ENCODE data around the gene VPS4A. TPM values are rescaled to one million over a fixed set of nuclear protein-coding genes. Genes with fewer than 3 reads are reported as not detected.
A peak's percentile ranks its signal among the peaks of the same experiment; 100 is the strongest.

The VPS4A gene
- total and polyA plus RNA-seq, 10 of the 15 experiments (the other 5 are each of a cell fraction or from before 2014, with no cell fraction given) = 5.2 to 36.3 (median 21.4) TPM

DNA sequence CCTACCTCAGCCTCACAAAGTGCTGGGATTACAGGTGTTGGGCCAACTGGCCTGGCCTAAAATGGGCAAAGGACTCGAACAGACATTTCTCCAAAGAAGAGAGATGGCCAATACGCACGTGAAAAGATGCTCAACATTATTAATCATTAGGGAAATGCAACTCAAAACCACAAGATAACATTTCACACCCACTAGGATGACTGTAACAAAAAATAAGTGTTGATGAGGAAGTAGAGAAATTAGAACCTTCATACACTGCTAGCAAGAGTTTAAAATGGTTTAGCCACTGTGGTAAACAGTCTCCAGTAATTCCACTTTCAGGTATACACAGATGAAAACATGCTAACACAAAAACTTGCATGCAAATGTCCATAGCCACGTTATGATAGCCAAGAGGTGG, 34.8 kb downstream of the VPS4A start (continued):
- TF ChIP-seq, protein P1, sequence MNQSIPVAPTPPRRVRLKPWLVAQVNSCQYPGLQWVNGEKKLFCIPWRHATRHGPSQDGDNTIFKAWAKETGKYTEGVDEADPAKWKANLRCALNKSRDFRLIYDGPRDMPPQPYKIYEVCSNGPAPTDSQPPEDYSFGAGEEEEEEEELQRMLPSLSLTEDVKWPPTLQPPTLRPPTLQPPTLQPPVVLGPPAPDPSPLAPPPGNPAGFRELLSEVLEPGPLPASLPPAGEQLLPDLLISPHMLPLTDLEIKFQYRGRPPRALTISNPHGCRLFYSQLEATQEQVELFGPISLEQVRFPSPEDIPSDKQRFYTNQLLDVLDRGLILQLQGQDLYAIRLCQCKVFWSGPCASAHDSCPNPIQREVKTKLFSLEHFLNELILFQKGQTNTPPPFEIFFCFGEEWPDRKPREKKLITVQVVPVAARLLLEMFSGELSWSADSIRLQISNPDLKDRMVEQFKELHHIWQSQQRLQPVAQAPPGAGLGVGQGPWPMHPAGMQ (IDR thresholded peaks at IDR 0.05; ENCODE audit: borderline replicate concordance) = no peak
- TF ChIP-seq E2F4 (IDR thresholded peaks at IDR 0.05; ENCODE audit: low read depth, low read length) = no peak
- TF ChIP-seq WRNIP1 (IDR thresholded peaks at IDR 0.05; ENCODE audit: borderline replicate concordance, low read depth, low read length) = no peak
- TF ChIP-seq NFXL1 (IDR thresholded peaks at IDR 0.05; ENCODE audit: borderline replicate concordance) = no peak
- no peak for TF ChIP-seq TAF1 (IDR thresholded peaks at IDR 0.05; ENCODE audit: borderline replicate concordance, low read depth, low read length)
- no peak for TF ChIP-seq NFYB (IDR thresholded peaks at IDR 0.05; ENCODE audit: insufficient read depth, low read depth, low read length)
- no peak for TF ChIP-seq SP1 (IDR thresholded peaks at IDR 0.05; ENCODE audit: low read depth, low read length)
- TF ChIP-seq, protein P2, sequence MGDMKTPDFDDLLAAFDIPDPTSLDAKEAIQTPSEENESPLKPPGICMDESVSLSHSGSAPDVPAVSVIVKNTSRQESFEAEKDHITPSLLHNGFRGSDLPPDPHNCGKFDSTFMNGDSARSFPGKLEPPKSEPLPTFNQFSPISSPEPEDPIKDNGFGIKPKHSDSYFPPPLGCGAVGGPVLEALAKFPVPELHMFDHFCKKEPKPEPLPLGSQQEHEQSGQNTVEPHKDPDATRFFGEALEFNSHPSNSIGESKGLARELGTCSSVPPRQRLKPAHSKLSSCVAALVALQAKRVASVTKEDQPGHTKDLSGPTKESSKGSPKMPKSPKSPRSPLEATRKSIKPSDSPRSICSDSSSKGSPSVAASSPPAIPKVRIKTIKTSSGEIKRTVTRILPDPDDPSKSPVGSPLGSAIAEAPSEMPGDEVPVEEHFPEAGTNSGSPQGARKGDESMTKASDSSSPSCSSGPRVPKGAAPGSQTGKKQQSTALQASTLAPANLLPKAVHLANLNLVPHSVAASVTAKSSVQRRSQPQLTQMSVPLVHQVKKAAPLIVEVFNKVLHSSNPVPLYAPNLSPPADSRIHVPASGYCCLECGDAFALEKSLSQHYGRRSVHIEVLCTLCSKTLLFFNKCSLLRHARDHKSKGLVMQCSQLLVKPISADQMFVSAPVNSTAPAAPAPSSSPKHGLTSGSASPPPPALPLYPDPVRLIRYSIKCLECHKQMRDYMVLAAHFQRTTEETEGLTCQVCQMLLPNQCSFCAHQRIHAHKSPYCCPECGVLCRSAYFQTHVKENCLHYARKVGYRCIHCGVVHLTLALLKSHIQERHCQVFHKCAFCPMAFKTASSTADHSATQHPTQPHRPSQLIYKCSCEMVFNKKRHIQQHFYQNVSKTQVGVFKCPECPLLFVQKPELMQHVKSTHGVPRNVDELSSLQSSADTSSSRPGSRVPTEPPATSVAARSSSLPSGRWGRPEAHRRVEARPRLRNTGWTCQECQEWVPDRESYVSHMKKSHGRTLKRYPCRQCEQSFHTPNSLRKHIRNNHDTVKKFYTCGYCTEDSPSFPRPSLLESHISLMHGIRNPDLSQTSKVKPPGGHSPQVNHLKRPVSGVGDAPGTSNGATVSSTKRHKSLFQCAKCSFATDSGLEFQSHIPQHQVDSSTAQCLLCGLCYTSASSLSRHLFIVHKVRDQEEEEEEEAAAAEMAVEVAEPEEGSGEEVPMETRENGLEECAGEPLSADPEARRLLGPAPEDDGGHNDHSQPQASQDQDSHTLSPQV (IDR thresholded peaks at IDR 0.05) = no peak
- peak; percentile 44 to 48; a peak in 2 of 4 replicates for TF ChIP-seq IKZF2 (IDR thresholded peaks at IDR 0.05)
- no peak for TF ChIP-seq SUZ12 (IDR thresholded peaks at IDR 0.05; ENCODE audit: unreplicated experiment)
- no peak for TF ChIP-seq JUNB (IDR thresholded peaks at IDR 0.05)
- no peak for TF ChIP-seq HDGF (IDR thresholded peaks at IDR 0.05)
- TF ChIP-seq ESRRA (IDR thresholded peaks at IDR 0.05; ENCODE audit: low read length) = no peak
- TF ChIP-seq JUND (IDR thresholded peaks at IDR 0.05; ENCODE audit: low read depth, low read length) = no peak
- no peak for TF ChIP-seq YY1 (IDR thresholded peaks at IDR 0.05; ENCODE audit: low read depth, low read length)
- 0 out of 2 replicates have a peak, but pooled peaks have one; percentile 26 for TF ChIP-seq IKZF1 (conservative IDR thresholded peaks at IDR 0.05)
- no peak for TF ChIP-seq NRF1 (conservative IDR thresholded peaks at IDR 0.05; ENCODE audit: low read depth, low read length)
- TF ChIP-seq PAX8 (IDR thresholded peaks at IDR 0.05) = no peak
- no peak for TF ChIP-seq CHD4 (IDR thresholded peaks at IDR 0.05)
- no peak for TF ChIP-seq CREB1 (IDR thresholded peaks at IDR 0.05; ENCODE audit: low read depth)
- 0 out of 2 replicates have a peak, but pooled peaks have one; percentile 18 for TF ChIP-seq DPF2 (IDR thresholded peaks at IDR 0.05)
- TF ChIP-seq RUNX3 (IDR thresholded peaks at IDR 0.05; ENCODE audit: low read length) = peak; percentile 65
- no peak for TF ChIP-seq BMI1 (IDR thresholded peaks at IDR 0.05; ENCODE audit: borderline replicate concordance)
- no peak for TF ChIP-seq MYB (IDR thresholded peaks at IDR 0.05; ENCODE audit: borderline replicate concordance, low read depth, low read length)

All from GM12878 (cell line).